HG03457 (cell line): ENCODE results near the gene LITAF.
"Not testable (repeated sequence)": the region's sequence is repeated elsewhere in the genome, so short reads cannot be mapped to it uniquely, and the experiment has no call there.

Experiments used
- ATAC-seq: cut with Tn5 transposase; IDR thresholded peaks from one replicate; pipeline ENCODE4 v1.9.1; 2021; ENCODE audit warnings: moderate number of reproducible peaks; ENCODE audit not compliant: unreplicated experiment

LITAF gene

DNA sequence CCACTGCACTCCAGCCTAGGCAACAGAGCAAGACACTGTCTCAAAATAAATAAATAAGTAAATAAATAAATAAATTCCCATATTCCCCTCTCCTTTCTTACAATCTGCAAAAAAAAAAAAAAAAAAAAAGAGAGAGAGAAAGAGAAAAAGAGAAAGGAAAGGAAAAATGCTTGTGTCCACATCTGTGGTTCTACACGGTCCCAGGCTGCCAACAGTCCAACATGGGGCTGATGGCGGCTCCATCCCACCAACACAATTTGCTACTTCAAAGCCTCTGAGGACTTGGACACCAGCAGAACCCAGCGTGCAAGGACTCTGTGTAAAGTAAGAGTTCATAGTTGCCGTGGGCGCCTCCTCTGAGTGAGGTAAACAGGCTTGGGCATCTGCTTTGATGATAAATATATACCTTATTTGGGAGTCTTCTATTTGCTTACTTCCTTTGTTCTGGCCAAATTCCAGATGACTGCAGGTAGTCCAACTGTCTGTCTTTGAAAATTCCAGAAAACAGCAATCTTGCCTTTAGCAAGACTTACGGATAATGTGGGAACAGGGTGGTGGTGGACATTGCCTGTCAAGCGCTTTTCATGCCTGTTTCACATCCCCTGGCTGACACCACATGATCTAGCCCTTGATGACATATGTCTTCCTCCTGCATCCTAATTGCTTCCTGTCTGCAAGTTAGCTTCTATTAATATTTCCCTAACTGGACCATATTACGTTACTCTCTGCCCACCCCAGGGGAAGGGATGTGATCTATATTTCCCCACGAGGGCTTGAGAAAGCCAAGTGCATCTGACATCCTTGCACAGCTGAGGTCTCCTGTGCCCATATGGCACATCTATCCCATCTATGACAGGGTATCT, 10.1 kb downstream of the LITAF start:
- peak; percentile 53 for ATAC-seq

DNA sequence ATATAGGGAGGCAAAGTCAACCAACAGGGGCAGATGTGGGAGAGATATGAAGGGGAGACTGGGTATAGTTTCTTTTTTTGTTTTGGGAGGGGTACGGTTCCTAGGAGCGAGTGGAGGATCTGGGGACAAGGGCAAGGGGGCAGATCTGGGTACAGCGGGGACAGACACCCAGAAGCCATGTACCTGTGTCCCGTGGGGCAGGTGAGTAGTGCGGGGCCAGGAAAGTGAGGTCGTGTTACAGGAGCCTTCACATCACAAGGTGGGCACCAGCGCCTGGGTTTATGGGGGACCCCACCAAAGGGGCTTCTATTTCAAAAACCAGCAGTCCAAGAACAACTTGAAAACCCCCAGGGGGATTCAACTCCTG, 11.5 kb downstream of the LITAF start:
- no peak for ATAC-seq

DNA sequence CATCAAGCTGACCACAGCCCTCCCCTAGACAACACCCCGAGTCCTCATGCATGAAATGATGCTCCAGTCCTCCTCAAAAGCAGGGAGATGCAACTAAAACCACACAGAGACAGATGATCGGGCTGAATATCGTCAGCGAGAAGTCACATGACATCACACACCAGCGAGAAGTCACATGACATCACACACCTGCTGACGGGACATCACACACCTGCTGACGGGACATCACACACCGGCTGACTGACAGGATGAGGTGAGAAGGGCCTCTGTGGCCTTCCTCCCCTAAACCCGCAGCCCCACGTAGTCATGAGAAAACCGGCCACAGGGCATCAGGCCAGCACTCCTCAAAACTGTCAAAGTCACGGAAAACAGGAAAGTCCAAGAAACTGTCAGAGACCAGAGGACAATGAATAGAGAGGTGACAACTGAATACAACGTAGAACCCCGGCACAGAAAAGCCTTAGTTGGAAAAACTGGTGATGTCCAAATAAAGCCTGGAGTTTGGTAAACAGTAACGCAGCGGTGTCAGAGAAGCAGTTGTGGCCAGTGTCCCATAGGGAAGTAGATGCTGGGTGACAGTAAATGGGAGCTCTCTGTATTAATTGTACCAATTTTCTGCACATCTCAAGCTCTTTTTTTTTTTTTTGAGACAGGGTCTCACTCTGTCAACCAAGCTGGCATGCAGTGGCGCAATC, 14.3 kb downstream of the LITAF start:
- no peak for ATAC-seq

DNA sequence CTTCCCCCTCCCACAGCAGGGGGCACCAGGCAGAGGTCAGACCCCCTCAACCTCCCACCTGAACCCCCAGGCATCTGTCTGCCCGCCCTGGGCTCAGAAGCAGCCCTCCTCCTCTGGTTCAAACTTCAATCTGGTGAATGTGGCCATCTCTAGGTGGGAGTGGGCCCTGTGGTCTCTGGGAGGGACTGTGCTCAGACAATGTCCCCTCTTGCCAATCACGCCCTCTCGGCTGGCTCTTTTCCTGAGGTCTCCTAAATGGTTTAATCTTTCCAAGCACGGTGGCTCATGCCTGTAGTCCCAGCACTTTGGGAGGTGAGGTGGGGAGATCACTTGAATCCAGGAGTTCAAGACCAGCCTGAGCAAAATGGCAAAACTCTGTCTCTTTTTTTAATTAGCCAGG, 15.2 kb downstream of the LITAF start:
- ATAC-seq, result no peak

DNA sequence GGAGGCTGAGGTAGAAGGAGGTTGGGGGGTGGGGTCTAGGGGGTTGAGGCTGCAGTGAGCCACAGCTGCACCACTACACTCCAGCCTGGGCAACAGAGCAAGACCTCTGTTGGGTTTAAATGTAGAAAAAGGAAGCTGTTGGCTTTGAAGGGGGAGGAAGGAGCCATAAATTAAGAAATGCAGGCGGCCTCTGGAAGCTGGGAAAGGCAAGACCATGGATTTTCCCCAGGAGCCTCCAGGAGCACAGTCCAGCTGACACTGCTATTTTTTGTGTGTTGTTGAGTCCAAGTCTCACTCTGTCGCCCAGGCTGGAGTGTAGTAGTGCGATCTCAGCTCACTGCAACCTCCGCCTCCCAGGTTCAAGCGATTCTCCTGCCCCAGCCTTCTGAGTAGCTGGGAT, 15.9 kb downstream of the LITAF start:
- ATAC-seq, result no peak

DNA sequence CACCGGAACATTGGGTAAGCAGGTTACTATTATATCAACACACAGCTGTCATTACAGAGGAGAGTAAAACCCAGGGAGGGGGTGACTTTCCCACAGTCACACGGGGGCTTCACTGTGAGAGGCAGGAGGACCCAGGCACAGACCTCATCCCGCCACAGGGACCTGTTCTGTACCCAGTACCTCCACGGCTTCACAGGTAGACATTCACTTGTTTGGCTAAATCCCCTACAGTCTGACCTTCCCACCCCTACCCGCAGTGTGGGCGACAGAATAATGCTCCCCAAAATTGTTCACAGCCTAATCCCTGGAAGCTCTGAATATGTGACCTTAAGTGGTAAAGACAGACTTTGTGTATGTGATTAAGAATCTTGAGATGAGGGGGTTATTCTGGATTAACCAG, 16.5 kb downstream of the LITAF start:
- no peak for ATAC-seq

DNA sequence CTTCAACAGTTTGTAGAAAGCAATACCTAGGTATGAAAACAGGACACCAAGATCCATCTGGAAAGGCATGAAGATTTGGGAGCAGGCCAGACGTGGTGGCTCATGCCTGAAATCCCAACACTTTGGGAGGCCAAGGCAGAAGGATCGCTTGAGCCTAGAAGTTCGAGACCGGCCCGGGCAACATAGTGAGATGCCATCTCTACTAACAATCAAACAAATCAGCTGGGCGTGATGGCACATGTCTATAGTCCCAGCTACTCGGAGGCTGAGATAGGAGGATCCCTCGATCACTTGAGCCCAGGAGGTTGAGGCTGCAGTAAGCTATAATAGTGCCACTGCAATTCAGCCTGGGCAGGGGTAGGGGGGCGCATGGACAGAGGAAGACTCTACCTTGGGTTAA, 20.3 kb downstream of the LITAF start:
- no peak for ATAC-seq

DNA sequence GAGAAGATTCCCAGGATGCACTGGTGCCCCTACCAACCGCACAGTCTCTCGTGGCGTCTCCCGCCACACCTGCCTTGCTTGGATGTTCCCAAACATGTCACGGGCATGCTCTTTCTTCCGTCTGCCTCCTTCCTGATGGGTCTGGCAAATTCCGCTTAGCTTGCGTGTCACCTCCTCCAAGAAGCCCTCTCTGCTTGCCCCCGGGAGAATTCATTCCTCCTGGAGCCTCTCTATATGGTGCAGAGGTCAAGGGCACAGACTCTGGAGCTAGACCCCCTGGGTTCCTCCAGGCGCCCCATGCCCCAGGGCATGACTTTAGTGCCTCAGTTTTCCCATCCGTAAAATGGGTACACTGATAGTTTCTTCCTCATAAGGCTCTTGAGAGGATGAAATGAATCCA, 21.1 kb downstream of the LITAF start:
- ATAC-seq, result no peak

DNA sequence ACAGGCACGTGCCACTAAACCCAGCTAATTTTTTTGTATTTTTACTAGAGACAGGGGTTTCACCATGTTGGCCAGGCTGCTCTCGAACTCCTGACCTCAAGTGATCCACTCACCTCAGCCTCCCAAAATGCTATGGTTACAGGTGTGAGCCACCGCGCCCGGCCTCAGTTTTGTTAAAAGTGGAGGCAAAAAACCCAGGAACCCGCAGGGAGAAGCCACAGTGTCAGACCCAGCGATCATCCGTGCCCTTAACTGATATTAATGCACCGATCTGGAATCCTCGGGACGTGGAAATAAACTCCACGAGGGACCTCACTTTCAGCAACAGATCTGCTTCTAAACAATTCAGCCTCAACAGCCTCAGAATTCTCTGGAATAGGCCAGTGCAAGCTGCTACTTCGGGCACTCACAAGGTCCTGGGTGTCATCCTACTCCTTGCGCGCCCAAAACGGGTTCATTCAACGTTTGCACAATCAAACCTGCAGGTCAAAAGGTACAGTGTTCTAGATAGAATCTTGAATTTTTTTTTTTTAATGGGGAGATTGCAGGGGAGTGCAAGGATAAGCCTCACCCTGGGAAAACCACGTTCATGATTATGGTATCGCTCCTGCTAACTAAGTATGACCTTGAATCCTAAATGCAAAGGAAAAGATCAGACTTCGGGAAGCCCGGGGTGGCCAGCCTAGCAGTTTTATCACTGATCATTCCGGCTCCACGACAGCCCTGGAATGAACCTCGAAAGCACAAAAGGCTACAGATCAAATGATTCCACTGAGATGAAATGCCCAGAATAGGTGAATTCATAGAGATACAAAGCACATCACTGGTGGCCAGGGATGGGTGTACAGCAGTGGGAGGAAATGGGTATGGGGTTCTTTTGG, 22.4 kb downstream of the LITAF start:
- ATAC-seq, result no peak

DNA sequence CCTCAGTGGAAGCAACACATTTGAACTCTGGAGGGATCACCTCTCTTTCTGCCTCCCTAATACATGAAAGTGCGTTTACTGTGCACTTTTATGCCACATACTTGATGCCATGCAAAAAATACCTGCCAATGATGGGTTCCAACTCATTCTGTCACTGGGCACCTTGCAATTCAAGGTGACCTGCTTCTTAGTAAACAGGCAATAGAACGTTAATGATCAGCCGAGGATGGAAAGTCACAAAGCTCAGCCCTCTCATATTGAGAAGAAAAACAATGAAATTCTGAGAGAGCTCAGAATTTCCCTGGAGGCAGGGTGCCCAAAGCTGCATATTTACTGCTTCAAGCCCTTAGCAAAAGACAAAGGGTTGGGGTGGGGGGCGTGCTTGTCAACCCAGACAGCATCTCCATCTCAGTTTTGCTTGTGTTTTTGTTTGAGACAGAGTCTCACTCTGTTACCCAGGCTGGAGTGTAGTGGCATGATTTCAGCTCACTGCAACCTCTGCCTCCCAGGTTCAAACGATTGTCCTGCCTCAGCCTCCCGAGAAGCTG, 23.2 kb downstream of the LITAF start:
- ATAC-seq, result no peak

DNA sequence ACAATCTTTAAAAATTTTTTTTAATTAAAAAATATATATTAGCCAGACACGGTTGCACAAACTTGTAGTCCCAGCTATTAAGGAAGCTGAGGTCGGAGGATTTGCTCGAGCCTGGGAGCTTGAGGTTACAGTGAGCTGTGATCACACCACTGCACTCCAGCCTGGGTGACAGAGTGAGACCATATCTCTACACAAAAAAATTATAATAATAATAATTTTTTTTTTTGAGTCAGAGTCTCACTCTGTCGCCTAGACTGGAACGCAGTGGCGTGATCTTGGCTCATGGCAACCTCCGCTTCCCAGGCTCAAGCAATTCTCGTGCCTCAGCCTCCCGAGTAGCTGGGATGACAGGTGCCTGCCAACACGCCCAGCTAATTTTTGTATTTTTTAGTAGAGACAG, 23.8 kb downstream of the LITAF start:
- ATAC-seq, result no peak

DNA sequence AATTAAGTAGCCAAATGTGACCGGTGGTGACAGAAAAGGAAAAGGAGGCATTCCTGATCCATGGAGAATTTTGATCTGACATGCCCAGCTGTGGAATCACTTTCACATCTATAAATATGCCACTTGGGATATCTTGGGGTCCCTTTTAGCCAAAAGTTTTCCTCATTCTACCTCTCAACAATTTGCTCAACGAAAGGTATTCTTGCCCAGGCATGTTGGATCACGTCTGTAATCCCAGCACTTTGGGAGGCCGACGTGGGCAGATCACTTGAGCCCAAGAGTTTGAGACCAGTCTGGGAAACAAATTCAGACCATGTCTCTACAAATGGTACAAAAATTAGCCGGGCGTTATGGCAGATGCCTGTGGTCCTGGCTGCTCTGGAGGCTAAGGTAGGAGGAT, 24.3 kb downstream of the LITAF start:
- no peak for ATAC-seq

DNA sequence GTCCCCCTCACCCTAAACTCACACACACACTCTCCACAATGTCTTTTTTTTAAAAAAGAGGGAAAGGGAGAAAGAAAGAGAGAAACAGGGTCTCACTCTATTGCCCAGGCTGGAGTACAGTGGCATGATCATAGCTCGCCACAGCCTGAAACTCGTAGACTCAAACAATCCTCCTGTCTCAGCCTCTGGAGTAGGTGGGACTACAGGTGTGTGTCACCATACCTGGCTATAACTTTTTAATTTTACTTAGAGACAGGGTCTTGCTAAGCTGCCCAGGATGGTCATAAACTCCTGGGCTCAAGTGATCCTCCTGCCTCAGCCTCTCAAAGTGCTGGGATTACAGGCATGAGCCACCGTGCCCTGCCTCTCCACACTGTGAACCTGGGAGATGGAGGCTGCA, 24.9 kb downstream of the LITAF start:
- ATAC-seq, result no peak

DNA sequence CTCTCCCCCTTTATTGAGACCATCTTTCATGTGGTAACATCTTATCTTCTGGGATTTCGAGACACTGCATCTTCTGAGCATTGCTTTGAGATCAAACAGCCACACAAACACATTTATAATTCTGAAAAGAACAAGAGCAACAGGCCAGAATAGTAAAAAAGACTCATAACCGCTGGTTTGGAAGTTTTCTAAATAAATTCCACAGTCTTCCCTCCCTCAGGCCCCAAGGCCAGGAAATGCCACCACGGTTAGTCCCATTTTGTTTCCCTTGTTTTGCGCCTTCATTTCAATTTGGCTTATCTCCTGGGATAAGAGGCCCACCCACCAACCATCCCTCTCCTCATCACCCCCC, 25.3 kb downstream of the LITAF start:
- ATAC-seq, result no peak

DNA sequence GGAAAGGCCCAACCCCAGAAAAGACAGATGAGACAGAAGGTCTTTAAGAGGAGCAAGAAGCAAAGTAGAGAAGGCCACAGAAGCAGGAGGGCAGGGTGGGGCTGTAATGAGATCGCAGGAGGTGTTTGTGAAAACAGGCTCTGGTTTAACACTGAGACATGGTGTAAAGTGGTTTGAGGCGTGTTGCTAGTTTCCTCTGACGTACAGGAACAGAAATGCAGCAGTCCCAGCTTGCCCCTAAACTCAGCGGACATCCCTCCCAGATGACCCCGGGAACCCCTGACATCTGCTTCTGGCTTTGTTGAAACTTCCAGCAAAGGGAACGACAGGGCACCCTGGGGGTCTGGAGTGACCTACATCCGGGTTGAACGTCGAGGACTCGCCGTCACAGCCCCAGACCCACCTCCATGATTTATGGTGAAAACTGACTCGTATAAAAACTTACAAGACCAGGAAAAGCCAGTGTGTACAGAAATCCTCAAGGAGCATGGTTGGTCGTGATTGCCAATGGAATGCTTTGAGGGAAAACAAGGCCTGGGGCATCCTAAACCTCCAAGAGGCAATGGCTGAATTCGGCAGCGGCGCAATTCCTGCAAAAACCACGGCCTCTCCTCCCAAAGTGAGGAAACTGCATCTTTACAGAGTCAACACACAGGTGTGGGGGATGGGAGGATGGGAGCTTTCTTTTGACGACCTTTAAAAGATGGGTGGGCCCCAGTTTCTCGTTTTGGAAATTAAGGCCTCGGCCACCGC, 25.8 kb downstream of the LITAF start:
- ATAC-seq, result no peak

DNA sequence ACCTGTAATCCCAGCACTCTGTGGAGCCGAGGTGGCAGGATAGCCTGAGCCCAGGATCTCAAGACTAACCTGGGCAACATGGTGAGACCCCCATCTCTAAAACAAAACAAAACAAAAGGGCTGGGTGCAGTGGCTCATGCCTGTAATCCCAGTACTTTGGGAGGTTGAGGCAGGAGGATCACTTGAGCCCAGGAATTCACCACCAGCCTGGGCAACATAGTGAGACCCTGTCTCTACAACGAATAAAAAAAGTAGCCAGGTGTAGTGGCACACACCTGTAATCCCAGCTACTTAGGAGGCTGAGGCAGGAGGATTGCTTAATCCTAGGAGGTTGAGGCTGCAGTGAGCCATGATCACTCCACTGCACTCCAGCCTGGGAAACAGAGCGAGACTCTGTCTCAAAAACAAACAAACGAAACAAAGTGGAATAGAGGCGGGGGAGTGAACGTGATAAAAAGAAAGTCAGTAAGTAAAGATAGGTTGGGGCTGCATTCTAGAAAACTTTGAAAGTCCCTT, 28.4 kb downstream of the LITAF start:
- ATAC-seq, result not testable (repeated sequence)

DNA sequence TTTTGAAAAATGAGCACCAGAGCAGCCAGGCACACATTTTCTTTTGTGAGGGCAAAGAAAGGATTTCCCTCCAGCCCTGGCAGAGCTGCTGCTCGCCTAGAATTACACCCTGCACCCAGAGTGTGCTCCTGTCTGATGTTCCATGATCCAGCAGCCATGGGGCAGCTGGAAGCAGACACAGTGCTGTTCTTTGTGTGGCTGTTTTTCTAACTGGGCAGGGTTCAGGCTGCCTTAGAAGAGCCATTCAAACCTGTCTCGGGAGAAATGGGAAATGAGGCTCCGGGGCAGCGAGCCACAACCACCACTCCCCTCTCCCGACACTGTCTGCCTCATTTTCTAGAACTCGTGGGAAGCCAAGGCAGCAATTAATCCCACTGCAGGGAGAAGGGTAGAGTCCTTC, 28.9 kb downstream of the LITAF start:
- ATAC-seq, result no peak

DNA sequence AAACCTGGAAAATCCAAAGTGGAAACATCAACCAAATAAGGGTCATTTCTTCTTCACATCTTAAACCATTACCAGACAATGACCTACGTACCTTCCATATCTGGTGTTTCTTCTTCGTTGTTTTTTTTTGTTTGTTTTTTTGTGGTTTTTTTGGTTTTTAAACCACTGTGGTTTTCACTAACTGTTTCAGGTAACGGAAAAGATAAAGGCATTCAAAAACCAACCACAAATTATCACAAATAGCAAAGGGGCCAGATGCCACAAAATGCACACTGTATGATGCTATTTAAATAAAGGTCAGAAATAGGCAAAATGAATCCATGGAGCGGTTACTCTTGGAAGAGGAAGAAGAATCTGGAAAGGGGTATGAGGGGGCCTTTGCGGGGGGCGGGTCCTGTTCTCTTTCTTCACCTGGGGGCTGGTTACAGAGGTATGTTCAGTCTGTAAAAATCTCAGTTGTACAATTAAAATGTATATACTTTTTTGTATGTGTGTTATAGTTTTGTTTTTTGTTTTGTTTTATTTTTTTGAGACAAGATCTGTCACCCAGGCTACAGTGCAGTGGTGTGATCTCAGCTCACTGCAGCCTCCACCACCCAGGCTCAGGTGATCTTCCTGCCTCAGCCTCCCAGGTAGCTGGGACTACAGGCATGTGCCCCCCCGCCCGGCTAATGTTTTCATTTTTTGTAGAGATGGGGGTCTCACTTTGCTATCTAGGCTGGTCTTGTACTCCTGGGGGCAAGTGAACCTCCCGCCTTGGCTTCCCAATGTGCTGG, 29.6 kb downstream of the LITAF start:
- ATAC-seq, result no peak

DNA sequence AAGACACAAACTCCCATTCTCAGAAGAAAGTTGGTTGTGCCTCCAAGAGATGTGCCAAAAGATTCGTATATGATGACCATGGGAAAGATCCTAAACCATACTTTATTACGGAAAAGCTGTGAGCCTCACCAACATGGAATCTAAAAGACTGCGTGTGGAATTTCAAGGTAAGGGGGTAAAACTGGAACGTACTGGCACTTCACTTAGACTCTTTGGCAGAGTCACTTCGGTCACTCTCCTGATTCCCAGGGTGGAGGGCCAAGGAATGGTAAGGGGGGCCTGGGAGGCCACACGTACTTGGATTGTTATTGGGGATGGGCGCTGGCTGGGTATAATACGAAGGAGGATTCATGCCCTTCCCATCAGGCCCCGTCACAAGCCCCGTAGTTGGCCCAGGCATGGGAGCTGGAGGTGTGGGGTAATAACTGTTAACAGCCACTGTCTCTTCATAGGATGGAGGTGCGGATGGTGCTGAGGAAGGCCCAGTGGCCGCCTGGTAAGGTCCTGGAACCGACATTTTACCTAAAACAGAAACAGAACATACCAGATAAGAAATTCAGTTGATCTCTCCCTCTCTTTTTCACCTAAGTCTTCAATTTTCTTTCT, 30.4 kb downstream of the LITAF start:
- no peak for ATAC-seq
